NCI-H774 (cell line): Measurements from ENCODE around the gene TCHP.

ENCODE experiments used
- DNase-seq: peaks from one replicate; lab custom pipeline; 2025; lab: John Stamatoyannopoulos, UW

TCHP gene

DNA sequence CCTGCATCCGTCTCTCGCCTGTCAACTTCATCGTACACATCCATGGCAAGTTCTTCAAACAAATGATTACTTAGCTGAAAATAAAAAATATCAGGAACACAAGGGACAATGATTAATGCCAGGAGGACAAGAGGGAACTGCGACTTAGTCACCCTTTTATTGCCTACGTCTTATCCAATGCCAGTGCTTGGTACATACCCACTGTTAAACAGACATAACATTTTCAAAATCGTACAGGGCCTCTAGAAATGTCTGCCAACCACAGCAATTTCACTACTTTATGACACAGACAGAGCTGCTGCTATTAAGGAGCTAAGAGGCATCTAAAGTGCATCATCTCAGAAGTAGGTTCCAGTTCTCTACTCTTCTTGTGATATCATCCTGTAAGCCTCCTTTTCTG lies 61.5 kb downstream of the TCHP start:
- no peak for DNase-seq

DNA sequence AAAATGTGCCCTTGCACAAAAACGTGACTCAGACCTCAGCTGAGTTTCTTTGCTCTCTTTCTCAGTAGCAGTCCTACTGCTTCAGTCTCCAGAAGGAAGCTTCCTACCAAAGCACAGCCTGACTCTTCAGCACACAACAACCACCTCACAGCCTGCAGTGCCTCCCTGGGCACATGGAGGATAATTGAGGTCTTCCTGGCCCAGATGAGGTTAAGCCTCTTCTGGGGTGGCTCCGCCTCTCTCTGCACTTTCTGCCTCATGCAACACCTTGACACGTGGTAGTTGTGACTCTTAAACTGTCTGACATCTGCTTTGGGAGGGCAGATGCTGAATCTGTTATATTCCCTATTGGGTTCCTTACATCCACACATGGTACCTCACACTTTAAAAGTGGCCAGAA lies 62.3 kb downstream of the TCHP start:
- no peak for DNase-seq

DNA sequence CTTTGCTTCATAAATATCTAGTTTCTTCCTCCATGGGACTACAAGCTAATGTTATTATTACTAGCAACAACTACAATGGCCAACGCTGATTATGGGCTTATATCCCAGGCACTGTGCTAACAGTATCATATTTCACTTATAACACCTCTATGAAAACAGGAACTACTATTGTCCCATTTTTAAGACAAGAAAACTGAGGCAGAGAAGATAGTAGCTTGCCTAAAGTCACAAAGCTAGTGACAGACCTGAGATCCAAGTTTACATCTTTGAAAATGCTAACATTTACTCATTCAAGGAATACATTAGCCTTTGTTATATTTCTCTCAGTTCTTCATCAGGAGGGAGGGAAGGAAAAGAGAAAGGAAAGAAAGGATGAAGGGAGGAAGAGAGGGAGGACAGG lies 63.3 kb downstream of the TCHP start:
- DNase-seq = no peak

DNA sequence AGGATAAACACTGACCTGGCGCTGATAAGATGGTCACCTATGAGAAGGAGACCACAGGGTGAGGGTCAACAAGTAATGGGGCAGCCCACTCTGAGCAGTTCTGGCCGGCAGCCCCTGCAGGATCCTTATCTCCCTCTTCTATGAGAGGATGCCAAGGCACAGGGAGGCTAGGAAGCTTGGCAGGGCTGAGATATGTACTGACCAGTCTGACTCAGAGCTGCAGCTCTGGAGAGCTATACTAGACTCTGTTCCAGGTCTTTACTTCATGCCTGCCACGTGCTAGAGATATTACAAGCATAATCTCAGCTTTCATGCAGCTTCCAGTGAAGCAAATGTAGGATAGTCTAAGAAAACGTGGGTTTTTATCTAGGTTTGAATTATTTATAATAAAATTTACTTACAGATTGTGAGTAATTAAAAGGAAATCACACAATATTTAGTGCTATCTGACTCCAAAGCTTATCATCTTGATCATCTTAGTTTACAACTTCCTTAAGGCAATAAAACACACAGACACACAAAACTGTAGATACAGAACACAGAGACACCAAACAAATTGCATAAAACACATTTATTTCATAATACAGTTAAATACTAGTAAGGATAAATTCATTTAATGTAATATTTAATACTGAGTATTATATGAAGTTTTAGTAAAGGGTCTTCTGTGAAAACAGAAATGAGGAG lies 63.8 kb downstream of the TCHP start:
- no peak for DNase-seq

DNA sequence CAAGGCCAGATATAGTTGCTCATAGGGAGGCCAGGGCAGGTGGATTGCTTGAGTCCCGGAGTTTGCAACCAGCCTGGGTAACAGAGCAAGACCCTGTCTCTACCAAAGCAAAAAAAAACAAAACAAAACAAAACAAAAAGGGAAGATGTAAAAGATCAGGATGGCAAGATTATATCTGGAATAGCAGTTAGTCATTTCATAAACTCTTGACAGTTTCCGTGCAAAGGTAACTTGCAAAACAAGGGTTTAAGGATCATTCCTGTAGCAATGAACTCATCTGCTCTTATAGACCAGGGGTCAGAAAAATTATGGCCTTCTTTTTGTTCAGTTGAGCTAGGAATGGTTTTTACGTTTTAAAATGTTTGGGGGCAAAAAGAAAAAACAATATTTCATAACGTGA lies 66.5 kb downstream of the TCHP start:
- no peak for DNase-seq

DNA sequence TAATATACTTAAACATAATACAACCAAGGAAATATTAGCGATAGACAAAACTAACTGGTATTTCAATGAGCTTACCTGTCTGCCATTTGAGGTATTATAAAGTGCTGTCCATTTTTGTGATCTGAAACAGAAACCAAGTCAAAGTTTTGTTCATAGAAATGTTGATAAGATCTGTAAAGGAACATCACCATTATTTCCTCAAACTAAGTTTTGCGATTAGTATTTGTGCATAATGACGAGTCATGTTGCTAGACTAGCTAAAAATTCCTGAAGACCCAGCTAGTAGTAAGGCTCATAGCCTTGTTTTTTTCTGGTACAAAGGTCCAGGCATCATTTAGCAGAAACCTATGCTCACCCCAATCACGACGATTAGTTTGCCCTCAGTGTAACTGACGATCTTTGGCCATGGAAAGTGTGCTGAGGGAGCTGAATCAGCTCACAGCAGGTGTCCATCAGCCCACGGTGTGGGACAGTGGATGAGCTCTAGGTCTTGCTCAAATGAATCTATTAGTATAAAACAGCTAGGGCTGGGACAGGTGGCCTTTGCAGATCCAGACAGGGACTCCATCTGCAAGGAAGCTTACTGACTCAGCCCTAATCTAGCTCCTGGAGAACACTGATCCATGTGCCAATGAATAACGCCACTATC lies 67.4 kb downstream of the TCHP start:
- DNase-seq = no peak
